Stomach (tissue), 4 donors: ENCODE results near the gene PLEKHO2.

Source experiments
- CTCF ChIP-seq, 7 experiments: fragments of 450-650 bp in 4 of 7; fragments of 200-600 bp in 3 of 7; sonication (generic) in 3 of 7; IDR thresholded peaks; one replicate each; pipeline ENCODE4 v1.5.1; 2016 to 2019; ENCODE audit warnings: antibody characterized with exemption in 7 of 7, control low read depth in 2 of 7, mild to moderate bottlenecking in 1 of 7
- EP300 ChIP-seq: sonication (generic); formaldehyde crosslinking; IDR thresholded peaks from one replicate; pipeline ENCODE4 v1.6.1; 2017; ENCODE audit warnings: antibody characterized with exemption
- POLR2A ChIP-seq, 4 donors: fragments of 450-650 bp; IDR thresholded peaks; one replicate each; pipeline ENCODE4 v1.6.1; 2016; ENCODE audit warnings: antibody characterized with exemption in 4 of 4, control low read depth in 2 of 4, mild to moderate bottlenecking in 1 of 4, moderate library complexity in 1 of 4
- POLR2AphosphoS5 ChIP-seq, 3 donors: sonication (generic); formaldehyde crosslinking; IDR thresholded peaks; one replicate each; pipeline ENCODE4 v1.6.1; 2016; ENCODE audit warnings: antibody characterized with exemption in 3 of 3

GRCh38 chr15:64905119-64905831 is 63.6 kb downstream of the PLEKHO2 start:
- TF ChIP-seq POLR2A (IDR thresholded peaks at IDR 0.05) (no peak), CTCF (IDR thresholded peaks at IDR 0.05) (peak in 5 of 7 experiments; percentile 74 to 93 (median 81)), EP300 (no peak), POLR2AphosphoS5 (IDR thresholded peaks at IDR 0.05) (peak in 1 of 3 donors; percentile 32)
